ENCODE data around the gene SCFD2. TPM values are rescaled to one million over a fixed set of nuclear protein-coding genes. Genes with fewer than 3 reads are reported as not detected.
A peak's percentile ranks its signal among the peaks of the same experiment; 100 is the strongest.

SCFD2 gene
- polyA plus RNA-seq, 3 donors = 5.4 to 9.4 (median 6.7) TPM

DNA sequence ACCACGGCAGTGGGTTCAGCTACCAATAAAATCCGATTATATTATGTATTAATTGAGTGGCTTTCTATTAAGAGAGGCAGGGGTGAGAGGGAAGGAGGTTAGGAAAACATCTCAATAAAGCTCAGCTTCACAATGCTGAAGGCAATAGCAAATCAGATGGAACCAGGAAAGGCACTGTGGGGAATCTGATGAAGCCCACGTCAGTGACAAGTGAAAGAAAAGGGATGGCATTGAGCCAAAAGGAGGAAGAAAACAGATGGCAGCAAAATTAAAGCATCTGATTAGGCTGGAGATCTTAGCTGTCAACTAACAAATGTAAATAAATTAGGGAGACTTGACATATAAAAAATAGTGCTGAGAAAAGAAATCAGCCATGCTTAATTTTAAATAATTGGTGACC, 322.8 kb downstream of the SCFD2 start:
- Mint-ChIP-seq H3K4me1 (peaks cover 7% of the 10 kb centered on the region), H3K36me3 (no peaks in the 10 kb centered on the region), H3K4me3 (no peak overlapping the region), H3K27me3 (ENCODE audit: low read depth in 3 of 3) (peaks cover 0 to 3% (median 0%) of the 10 kb centered on the region in 3 donors), H3K9me3 (peaks cover 0 to 1% (median 0%) of the 10 kb centered on the region in 7 donors), H3K27ac (peak overlapping the region in 1 of 7 donors; percentile 20)
- Histone ChIP-seq H3K27ac (ENCODE audit: low read depth in 1 of 2, low read length in 2 of 2) (no peak overlapping the region), H3K27me3 (ENCODE audit: control insufficient read depth in 2 of 2, insufficient read depth in 2 of 2, low read length in 2 of 2) (no peaks in the 10 kb centered on the region), H3K4me1 (ENCODE audit: control insufficient read depth in 1 of 2, insufficient read depth in 2 of 2, low read length in 2 of 2) (no peaks in the 10 kb centered on the region), H3K4me2 (replicated peaks; ENCODE audit: extremely low read depth, low read length, poor library complexity, severe bottlenecking) (no peak overlapping the region), H3K9ac (ENCODE audit: insufficient read depth, low read length, poor library complexity, severe bottlenecking) (no peak overlapping the region), H3K36me3 (replicated peaks in 1 of 2; ENCODE audit: control insufficient read depth in 1 of 2, insufficient read depth in 2 of 2, low read length in 2 of 2) (no peaks in the 10 kb centered on the region), H4K20me1 (ENCODE audit: insufficient read depth, low read length) (no peaks in the 10 kb centered on the region), H3K79me2 (ENCODE audit: insufficient read depth, low read length) (no peaks in the 10 kb centered on the region), H2AFZ (ENCODE audit: insufficient read depth, low read depth, low read length, poor library complexity, severe bottlenecking) (no peak overlapping the region), H3K9me3 (replicated peaks in 1 of 2; ENCODE audit: control insufficient read depth in 1 of 2, insufficient read depth in 1 of 2, low read length in 2 of 2) (no peaks in the 10 kb centered on the region), H3K4me3 (replicated peaks in 1 of 3; ENCODE audit: low read depth in 2 of 3, low read length in 3 of 3) (no peak overlapping the region)
- intact Hi-C loops (cut with micrococcal nuclease) = no loop called here
- TF ChIP-seq, protein P1, sequence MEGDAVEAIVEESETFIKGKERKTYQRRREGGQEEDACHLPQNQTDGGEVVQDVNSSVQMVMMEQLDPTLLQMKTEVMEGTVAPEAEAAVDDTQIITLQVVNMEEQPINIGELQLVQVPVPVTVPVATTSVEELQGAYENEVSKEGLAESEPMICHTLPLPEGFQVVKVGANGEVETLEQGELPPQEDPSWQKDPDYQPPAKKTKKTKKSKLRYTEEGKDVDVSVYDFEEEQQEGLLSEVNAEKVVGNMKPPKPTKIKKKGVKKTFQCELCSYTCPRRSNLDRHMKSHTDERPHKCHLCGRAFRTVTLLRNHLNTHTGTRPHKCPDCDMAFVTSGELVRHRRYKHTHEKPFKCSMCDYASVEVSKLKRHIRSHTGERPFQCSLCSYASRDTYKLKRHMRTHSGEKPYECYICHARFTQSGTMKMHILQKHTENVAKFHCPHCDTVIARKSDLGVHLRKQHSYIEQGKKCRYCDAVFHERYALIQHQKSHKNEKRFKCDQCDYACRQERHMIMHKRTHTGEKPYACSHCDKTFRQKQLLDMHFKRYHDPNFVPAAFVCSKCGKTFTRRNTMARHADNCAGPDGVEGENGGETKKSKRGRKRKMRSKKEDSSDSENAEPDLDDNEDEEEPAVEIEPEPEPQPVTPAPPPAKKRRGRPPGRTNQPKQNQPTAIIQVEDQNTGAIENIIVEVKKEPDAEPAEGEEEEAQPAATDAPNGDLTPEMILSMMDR (IDR thresholded peaks at IDR 0.05) = no peak
- no CpG with 5 or more reads among the region's 3 CpGs for WGBS (ENCODE audit: insufficient coverage)
- DNase-seq = no peak

GRCh38 chr4:53040851-53041250, 325.0 kb downstream of the SCFD2 start:
- Histone ChIP-seq H4K20me1 (ENCODE audit: insufficient read depth, low read length) (no peaks in the 10 kb centered on the region), H3K4me1 (ENCODE audit: control insufficient read depth in 1 of 2, insufficient read depth in 2 of 2, low read length in 2 of 2) (no peaks in the 10 kb centered on the region), H3K36me3 (replicated peaks in 1 of 2; ENCODE audit: control insufficient read depth in 1 of 2, insufficient read depth in 2 of 2, low read length in 2 of 2) (no peaks in the 10 kb centered on the region), H3K9me3 (replicated peaks in 1 of 2; ENCODE audit: control insufficient read depth in 1 of 2, insufficient read depth in 1 of 2, low read length in 2 of 2) (no peaks in the 10 kb centered on the region), H3K27ac (ENCODE audit: low read depth in 1 of 2, low read length in 2 of 2) (no peak overlapping the region), H2AFZ (ENCODE audit: insufficient read depth, low read depth, low read length, poor library complexity, severe bottlenecking) (no peak overlapping the region), H3K4me3 (replicated peaks in 1 of 3; ENCODE audit: low read depth in 2 of 3, low read length in 3 of 3) (no peak overlapping the region), H3K4me2 (replicated peaks; ENCODE audit: extremely low read depth, low read length, poor library complexity, severe bottlenecking) (no peak overlapping the region), H3K27me3 (ENCODE audit: control insufficient read depth in 2 of 2, insufficient read depth in 2 of 2, low read length in 2 of 2) (no peaks in the 10 kb centered on the region), H3K9ac (ENCODE audit: insufficient read depth, low read length, poor library complexity, severe bottlenecking) (no peak overlapping the region), H3K79me2 (ENCODE audit: insufficient read depth, low read length) (no peaks in the 10 kb centered on the region)
- intact Hi-C loops (cut with micrococcal nuclease) = no loop called here
- no peak for DNase-seq
- H3K4me1 Mint-ChIP-seq = peaks cover 7% of the 10 kb centered on the region
- H3K27ac Mint-ChIP-seq = no peak overlapping the region
- H3K9me3 Mint-ChIP-seq = peaks cover 0 to 8% (median 1%) of the 10 kb centered on the region in 7 donors
- H3K27me3 Mint-ChIP-seq (ENCODE audit: low read depth in 3 of 3) = peaks cover 0 to 1% (median 0%) of the 10 kb centered on the region in 3 donors
- TF ChIP-seq, protein P1 (IDR thresholded peaks at IDR 0.05) = no peak
- no peak overlapping the region for H3K4me3 Mint-ChIP-seq
- H3K36me3 Mint-ChIP-seq = no peaks in the 10 kb centered on the region
- WGBS (ENCODE audit: insufficient coverage) = 75% methylated on average over 1 of the region's 2 CpGs
